Stimulated activated effector memory CD8-positive, alpha-beta T cell treated with anti-CD3 and anti-CD28 coated beads, Interleukin-12 subunit alpha, Interleukin-12 subunit beta, amount 100 ng/mL, for 72 hours (primary cell): Measurements from ENCODE around the gene SLC16A5.

ENCODE experiments used
- ATAC-seq: fragments of 150-1000 bp; cut with Tn5 transposase; 2 replicates; pipeline ENCODE4 v1.10.0; 2021
- DNase-seq, 2 donors: peaks; one replicate each; pipeline ENCODE4 v3.0.0; 2021 to 2022; ENCODE audit warnings: low spot score in 2 of 2
- H3K27ac Mint-ChIP-seq: one replicate; pipeline ENCODE4 v1.8.0; 2022; ENCODE audit warnings: mild to moderate bottlenecking, mixed read lengths
- H3K36me3 Mint-ChIP-seq: one replicate; pipeline ENCODE4 v1.8.0; 2022; ENCODE audit warnings: mild to moderate bottlenecking, mixed read lengths
- H3K4me1 Mint-ChIP-seq: one replicate; pipeline ENCODE4 v1.8.0; 2022; ENCODE audit warnings: mixed read lengths
- H3K4me3 Mint-ChIP-seq: one replicate; pipeline ENCODE4 v1.8.0; 2022; ENCODE audit warnings: mild to moderate bottlenecking, mixed read lengths
- H3K9me3 Mint-ChIP-seq: one replicate; pipeline ENCODE4 v1.8.0; 2022; ENCODE audit warnings: mixed read lengths

The SLC16A5 gene

DNA sequence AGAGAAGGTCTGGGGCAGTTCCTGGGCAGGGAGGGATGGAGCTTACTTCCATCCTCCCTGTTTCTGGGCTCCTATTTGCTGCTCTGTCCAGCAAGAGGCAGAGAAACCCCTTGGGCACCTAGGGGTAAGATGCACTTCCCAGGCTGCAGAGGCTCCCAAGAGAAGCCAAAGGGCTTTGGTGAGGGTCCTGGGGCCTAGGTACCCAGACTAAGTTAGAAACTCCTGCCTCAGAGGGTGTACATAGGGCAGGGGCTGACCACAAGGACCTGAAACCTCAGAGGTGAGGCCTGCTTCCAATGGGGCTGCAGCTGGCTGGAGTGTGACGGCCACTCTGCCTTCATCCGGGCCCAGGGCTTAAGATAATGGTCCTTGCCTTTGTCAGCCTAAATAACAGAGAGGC lies 20.4 kb downstream of the SLC16A5 start:
- peaks cover 27% of the 10 kb centered on the region for H3K4me1 Mint-ChIP-seq
- peaks cover 7% of the 10 kb centered on the region for H3K36me3 Mint-ChIP-seq
- no peak for ATAC-seq
- no peak overlapping the region for H3K27ac Mint-ChIP-seq
- no peaks in the 10 kb centered on the region for H3K9me3 Mint-ChIP-seq
- DNase-seq = no peak
- peak overlapping the region; percentile 79 for H3K4me3 Mint-ChIP-seq

DNA sequence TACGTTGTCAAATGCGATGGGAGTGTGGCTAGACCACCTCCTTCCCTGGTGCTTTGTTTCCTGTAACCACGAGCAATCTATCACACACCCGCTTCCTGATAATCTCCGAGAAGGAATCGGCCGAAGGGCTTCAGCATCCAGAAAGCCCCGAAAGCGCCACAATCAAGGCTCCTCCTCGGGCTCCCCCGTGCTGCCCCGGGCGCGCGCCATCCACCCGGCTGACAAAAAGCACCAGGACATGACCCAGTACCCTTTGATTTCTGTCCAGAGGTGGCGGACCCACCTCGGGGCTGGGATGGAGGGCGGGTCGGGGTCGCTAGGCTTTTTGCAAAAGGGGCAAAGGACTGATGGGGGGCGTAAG lies 21.3 kb downstream of the SLC16A5 start:
- peaks cover 14% of the 10 kb centered on the region for H3K36me3 Mint-ChIP-seq
- peak overlapping the region; percentile 79 for H3K4me3 Mint-ChIP-seq
- H3K9me3 Mint-ChIP-seq = no peaks in the 10 kb centered on the region
- peaks cover 32% of the 10 kb centered on the region for H3K4me1 Mint-ChIP-seq
- ATAC-seq = peak; percentile 12
- peak overlapping the region; percentile 72 for H3K27ac Mint-ChIP-seq
- peak in 1 of 2 donors; percentile 59 for DNase-seq

DNA sequence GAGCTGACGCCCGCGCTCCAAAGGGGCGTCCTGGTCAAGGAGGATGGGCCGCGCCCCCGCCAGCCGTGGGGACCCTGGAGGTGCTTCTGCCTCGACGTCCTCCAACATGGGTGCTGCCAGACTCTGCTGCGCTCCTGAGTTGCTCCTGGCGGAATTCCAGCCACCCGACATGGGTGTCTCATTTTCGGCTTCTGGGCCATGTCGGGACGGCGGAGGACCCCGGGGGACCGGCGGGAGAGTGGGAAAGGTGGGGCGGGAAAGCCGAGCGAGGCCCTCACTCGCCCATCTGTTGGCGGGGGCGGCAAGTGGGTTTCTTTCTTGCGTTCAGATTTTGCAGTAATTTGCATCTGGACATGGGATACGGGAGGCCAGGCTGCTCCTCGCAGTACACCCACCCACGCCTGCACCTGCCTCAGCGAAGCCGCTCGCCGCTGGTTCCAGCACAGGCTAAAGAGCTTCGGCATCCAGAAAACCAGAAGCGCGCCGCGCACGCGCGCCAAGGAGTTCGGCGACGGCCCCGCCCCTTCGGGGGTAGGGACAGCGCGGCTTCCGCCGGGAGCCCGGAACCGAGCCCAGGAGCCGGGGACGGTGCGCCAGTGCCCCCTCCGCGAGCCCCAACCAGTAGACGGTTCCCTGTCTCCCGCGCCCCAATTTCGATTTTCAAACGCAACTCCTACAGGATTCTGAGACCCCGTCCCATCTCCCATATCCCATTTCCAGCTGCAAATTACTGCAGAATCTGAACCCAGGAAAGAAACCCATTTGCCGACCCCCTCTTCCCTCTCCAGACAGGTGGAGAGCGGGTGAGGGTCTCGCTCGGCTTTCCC lies 21.9 kb downstream of the SLC16A5 start, which contains the start of gene ARMC7:
ARMC7 (plus strand) TSS at position 563 of the 827 bp plus-strand sequence. CDS start 320 bp downstream, outside the sequence.
- peak; percentile 89 for ATAC-seq

DNA sequence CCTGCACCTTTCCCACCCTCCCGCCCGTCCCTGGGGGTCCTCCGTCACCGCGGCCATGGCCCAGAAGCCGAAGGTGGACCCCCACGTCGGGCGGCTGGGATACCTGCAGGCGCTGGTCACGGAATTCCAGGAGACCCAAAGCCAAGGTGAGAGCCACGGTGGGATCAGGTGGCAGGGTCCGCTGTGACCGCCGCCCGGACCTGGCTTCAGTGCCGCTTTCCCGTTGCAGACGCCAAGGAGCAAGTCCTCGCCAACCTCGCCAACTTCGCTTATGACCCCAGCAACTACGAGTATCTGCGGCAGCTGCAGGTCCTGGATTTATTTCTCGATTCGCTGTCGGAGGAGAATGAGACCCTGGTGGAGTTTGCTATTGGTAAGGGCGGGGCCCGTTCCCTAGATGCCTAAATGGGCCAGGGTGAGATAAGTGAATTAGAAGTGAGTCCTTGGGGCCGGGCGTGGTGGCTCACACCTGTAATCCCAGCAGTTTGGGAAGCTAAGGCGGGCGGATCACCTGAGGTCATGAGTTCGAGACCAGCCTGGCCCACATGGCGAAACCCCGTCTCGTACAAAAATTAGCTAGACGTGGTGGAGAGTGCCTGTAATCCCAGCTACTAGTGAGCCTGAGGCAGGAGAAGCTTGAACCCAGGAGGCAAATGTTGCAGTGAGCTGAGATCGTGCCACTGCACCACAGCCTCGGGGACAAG lies 22.6 kb downstream of the SLC16A5 start:
- ATAC-seq = no peak
- Mint-ChIP-seq H3K36me3 (peaks cover 26% of the 10 kb centered on the region), H3K4me3 (peak overlapping the region; percentile 79), H3K27ac (peak overlapping the region; percentile 72), H3K4me1 (peaks cover 45% of the 10 kb centered on the region), H3K9me3 (no peaks in the 10 kb centered on the region)
- DNase-seq = peak in 1 of 2 donors; percentile 59

More for the DNA sequence above, 21.9 kb downstream of the SLC16A5 start, which contains the start of gene ARMC7:
- peaks cover 20% of the 10 kb centered on the region for H3K36me3 Mint-ChIP-seq
- no peaks in the 10 kb centered on the region for H3K9me3 Mint-ChIP-seq
- H3K4me1 Mint-ChIP-seq = peaks cover 38% of the 10 kb centered on the region
- peak within 1 kb of the TSS; percentile 72 for H3K27ac Mint-ChIP-seq
- H3K4me3 Mint-ChIP-seq = peak within 1 kb of the TSS; percentile 79
- peak; percentile 90 to 96 for DNase-seq

DNA sequence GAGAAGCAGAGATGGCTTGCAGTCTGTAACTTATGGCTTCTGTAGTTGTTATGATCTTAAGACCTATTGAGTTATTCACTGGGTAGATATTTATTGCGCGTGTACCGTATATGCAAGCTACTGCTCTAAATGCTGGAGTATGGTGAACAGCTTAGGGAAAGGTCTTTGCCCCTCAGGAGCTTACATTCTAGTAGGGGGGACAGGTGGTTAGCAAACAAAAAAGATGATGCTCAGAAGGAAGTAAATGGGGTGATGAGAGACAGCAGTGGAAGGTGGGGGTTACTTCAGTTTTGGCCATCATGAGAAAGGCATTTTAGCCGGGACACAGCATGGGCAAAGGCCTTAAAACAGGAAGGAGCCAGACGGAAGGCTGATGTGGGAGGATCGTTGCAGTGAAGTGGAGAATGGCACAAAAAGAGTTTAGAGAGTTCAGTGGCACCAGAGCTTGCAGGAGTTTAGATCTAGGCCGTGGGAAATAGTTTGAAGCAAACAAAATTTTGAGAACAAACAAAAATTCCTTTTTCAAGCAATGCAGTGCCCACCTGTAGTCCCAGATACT lies 24.1 kb downstream of the SLC16A5 start:
- Mint-ChIP-seq H3K9me3 (no peaks in the 10 kb centered on the region), H3K4me3 (peak overlapping the region; percentile 79), H3K36me3 (peaks cover 26% of the 10 kb centered on the region), H3K27ac (peak overlapping the region; percentile 24), H3K4me1 (peaks cover 45% of the 10 kb centered on the region)
- DNase-seq (no peak), ATAC-seq (no peak)

DNA sequence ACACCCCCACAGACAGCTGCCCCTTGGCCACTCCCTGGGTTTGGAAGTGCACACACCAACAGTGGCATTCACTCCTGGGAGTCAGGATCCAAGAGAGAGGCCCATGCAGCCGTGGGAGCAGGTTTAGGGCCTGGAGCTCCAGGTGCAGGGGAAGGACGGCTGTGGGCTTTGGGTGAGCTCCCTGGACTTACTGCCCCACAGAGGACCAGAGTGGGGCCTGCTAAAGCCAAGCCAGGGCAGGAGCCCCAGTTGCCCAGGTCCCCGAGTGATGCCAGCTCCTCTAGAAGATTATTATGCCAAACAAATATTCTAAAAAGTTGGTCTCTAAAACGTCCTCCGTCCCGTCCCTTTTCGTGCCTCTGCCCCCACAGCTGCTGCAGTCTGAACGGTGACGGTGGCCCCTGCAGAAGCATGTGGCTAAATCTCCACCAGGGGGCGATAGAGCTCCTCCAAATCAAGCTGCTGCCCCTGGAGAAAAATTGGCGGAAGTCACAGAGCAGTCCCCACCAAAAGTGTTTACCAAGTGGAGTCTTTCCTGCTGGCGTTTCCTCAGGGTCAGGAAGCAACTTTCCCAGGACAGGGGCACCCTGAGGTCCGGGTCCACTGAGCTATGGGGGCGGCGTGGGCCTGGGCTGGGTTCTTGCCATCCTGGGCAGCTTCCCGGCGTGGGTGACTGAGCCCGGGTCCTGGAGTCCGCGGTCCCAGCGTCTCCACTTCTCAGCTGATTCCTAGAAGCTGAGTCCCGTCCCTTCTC lies 26.2 kb downstream of the SLC16A5 start:
- no peaks in the 10 kb centered on the region for H3K9me3 Mint-ChIP-seq
- H3K36me3 Mint-ChIP-seq = peaks cover 37% of the 10 kb centered on the region
- H3K4me3 Mint-ChIP-seq = peak overlapping the region; percentile 89
- peaks cover 42% of the 10 kb centered on the region for H3K4me1 Mint-ChIP-seq
- ATAC-seq = peak; percentile 81
- DNase-seq = peak; percentile 84 to 94
- peak overlapping the region; percentile 95 for H3K27ac Mint-ChIP-seq

DNA sequence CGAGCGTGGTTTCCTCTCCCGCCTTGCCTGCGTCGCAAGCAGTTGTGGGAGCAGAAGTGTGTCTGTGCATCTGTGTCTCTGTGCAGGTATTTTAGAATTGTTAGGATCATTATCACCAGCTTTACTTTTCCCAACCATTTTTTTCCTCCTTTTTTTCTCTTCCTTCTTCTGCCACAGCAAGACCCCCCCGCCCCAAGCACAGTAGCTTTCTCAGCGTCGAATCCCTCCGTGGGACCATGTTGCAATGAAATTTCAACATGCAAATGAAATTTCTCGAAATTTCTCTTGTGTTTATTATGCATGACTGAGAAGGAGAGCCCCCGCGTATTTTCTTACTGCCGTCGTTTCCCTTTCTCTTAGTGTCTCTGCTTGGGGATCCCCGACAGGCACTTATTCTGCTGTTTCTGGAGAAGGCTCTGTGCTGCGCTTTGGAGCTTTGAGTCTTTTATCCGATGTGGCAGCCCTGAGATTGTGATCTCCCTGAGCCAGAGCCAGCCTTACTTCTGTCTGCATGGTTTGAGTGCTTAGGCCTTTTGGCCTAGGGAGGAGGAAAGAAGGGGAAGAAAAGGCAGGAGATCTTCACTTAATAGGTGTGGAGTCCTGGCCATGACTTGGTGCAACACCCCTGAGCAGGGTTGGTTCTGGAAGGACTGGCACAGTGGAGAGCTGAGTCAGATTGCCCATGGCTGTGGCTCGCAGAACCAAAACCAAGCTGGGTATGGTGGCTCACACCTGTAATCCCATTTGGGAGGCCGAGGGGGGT lies 27.0 kb downstream of the SLC16A5 start:
- Mint-ChIP-seq H3K36me3 (peaks cover 37% of the 10 kb centered on the region), H3K9me3 (no peaks in the 10 kb centered on the region), H3K4me1 (peaks cover 41% of the 10 kb centered on the region), H3K27ac (peak overlapping the region; percentile 95), H3K4me3 (peak overlapping the region; percentile 89)
- DNase-seq = no peak
- ATAC-seq = peak; percentile 42

DNA sequence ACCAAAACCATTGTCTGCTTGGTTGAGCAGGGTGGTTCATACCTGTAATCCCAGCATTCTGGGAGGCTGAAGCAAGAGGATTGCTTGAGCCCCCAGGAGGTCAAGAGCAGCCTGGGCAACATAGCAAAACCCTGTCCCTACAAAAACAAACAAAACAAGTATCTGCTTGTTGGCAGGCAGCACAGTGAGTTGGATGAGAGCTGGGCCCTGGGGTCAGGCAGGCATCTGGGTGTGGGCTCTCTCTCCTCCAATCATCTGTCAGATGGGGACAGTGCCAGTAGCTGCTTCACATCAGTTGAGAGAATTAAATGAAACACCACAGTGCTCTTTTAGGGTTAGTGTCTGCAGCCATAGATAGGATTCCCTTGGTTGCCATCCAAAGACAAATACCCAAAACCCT lies 27.8 kb downstream of the SLC16A5 start:
- H3K27ac Mint-ChIP-seq = no peak overlapping the region
- no peak for ATAC-seq
- no peaks in the 10 kb centered on the region for H3K9me3 Mint-ChIP-seq
- no peak overlapping the region for H3K4me3 Mint-ChIP-seq
- no peak for DNase-seq
- H3K4me1 Mint-ChIP-seq = peaks cover 42% of the 10 kb centered on the region
- peaks cover 37% of the 10 kb centered on the region for H3K36me3 Mint-ChIP-seq

DNA sequence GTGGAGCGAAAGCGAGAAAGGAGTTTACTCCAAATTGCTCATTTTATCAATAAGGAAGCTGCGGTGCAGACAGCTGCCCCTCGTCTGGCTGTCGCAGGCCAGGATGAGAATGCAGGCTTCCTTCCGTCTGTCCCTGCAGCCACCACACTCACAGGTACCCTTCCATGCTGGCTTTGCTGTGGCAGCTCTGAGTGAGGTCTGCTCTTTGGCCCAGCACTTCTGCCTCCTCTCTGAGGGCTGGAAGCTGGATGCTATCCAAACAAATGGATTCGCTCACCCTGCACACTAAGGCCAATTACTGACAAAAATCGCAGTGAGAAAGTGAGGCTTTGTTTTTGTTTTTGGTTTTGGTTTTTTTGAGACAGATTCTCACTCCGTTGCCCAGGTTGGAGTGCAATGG lies 29.0 kb downstream of the SLC16A5 start:
- Mint-ChIP-seq H3K27ac (no peak overlapping the region), H3K4me3 (no peak overlapping the region), H3K36me3 (peaks cover 46% of the 10 kb centered on the region), H3K9me3 (no peaks in the 10 kb centered on the region), H3K4me1 (peaks cover 37% of the 10 kb centered on the region)
- DNase-seq = no peak
- no peak for ATAC-seq

DNA sequence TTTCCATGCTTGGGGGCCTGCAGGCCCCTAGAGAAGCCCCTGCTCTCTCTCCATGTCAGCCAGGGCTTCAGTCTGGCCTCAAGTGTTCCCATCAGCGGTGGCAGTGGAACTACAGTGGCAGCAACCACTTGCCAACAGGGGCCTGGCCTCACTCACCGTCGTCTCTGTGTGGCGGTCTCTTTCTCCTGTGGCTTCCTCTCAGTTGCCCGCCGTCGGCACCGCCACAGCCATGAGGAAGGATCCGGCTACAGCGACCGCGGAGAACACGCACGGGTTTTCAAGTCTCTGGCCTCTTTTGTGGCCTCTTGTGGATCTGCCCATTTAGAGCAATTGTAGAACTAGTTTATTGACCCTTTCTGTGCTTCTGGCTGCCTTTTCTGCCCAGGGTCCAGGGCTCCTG lies 30.6 kb downstream of the SLC16A5 start:
- H3K36me3 Mint-ChIP-seq = peaks cover 43% of the 10 kb centered on the region
- H3K4me3 Mint-ChIP-seq = no peak overlapping the region
- ATAC-seq = no peak
- DNase-seq = no peak
- H3K4me1 Mint-ChIP-seq = peaks cover 31% of the 10 kb centered on the region
- no peaks in the 10 kb centered on the region for H3K9me3 Mint-ChIP-seq
- H3K27ac Mint-ChIP-seq = peak overlapping the region; percentile 75

DNA sequence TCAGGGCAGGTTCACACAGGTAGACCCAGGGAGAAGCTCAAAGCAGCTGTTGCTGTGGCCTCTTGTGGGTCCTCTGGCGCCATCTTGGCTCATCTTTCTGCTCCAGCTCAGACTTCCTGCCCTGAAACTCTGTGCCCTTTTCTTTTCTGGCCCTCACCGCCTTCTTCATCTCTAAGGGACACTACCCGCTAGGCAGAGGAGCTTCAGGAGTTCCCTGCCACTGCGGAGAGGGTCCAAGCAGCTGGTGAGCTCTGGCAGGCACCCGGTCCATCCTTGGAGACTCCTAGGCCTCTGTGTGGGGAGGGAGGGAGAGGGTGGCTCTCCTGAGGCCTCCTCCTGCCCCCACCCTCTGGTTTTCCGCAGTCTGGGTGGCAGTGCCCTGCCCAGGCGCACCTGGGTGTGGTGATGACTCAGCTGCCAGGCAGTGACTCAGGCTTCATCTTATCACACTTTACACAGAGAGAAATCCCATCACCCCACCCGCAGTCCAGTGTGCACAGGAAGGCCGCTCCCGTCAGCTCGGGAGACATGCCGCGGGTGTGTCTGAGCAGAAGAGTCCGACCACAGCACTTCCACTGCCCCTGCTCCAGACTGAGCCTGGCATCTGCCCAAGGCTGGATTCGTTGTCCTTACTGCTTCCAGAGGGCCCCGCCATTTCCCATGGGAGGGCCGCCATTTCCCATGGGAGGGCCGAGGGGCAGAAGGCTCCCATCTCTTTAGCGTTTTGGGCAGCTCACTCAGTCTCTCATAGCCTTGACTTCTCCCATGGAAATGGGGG lies 36.5 kb downstream of the SLC16A5 start:
- Mint-ChIP-seq H3K27ac (peak overlapping the region; percentile 90), H3K36me3 (peaks cover 28% of the 10 kb centered on the region), H3K4me1 (peaks cover 31% of the 10 kb centered on the region), H3K9me3 (no peaks in the 10 kb centered on the region), H3K4me3 (peak overlapping the region; percentile 42)
- peak; percentile 93 for ATAC-seq
- no peak for DNase-seq

DNA sequence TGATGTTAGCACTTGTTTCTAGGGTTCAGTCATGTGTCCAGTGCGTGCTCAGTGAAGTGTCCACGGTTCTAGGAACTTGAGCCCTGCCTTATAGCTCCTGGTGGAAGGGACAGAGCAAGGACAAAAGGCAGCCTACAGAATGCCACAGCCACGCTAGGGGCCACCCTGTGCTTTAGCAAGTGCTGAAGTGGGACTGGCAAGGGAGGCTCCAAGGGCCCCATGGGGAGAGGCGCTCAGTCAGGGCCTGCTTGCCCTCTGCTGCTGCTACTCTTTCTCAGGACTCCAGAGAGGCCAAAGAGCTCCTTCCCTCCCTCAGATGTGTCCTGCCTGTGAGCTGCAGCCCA lies 37.0 kb downstream of the SLC16A5 start:
- DNase-seq (no peak), ATAC-seq (no peak)
- Mint-ChIP-seq H3K4me1 (peaks cover 36% of the 10 kb centered on the region), H3K36me3 (peaks cover 34% of the 10 kb centered on the region), H3K27ac (peak overlapping the region; percentile 90), H3K4me3 (no peak overlapping the region), H3K9me3 (no peaks in the 10 kb centered on the region)

DNA sequence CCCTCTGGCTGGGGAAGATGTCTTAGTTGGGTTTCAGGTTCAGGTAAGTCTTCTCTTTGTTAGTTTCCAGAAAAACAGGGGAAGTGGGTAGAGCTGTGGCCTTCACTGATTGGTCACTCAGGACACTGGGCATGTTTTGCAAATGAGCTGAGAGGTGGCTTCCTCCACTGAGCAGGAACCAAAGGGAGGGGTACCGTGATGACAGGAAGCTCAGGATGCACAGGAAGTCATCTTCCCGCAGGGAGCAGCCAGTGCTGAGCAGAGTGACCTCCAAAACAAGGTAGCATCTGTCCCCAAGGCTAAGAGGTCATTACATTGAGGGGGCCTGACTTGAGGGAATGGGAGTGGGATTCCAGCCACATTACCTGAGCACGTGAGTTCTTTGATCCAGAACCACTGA lies 38.2 kb downstream of the SLC16A5 start:
- peaks cover 40% of the 10 kb centered on the region for H3K4me1 Mint-ChIP-seq

DNA sequence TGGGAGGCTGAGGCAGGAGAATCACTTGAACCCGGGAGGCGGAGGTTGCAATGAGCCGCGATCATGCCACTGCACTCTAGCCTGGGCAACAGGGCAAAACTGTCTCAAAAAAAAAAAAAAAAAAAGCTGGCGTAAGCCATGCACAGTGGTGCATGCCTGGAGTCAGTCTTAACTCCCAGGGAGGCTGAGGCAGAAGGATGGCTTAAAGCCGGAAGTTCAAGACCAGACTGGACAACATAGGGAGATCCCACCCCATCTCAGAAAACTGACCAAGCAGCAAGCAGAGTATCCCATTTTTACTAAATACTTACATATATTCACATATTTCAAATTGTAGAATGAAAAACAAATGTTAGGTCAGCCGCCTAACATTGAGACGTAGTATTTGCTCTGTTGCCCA lies 39.2 kb downstream of the SLC16A5 start:
- DNase-seq = no peak
- H3K4me3 Mint-ChIP-seq = no peak overlapping the region
- H3K27ac Mint-ChIP-seq = no peak overlapping the region
- no peak for ATAC-seq
- peaks cover 40% of the 10 kb centered on the region for H3K4me1 Mint-ChIP-seq
- no peaks in the 10 kb centered on the region for H3K9me3 Mint-ChIP-seq
- H3K36me3 Mint-ChIP-seq = peaks cover 30% of the 10 kb centered on the region

More for the DNA sequence above, 38.2 kb downstream of the SLC16A5 start:
- no peak overlapping the region for H3K4me3 Mint-ChIP-seq
- no peaks in the 10 kb centered on the region for H3K9me3 Mint-ChIP-seq
- DNase-seq (no peak), ATAC-seq (no peak)
- peaks cover 39% of the 10 kb centered on the region for H3K36me3 Mint-ChIP-seq
- H3K27ac Mint-ChIP-seq = peak overlapping the region; percentile 69
